GM18909 (cell line): ENCODE data around the gene KLF2.
"Not testable (repeated sequence)": the region's sequence is repeated elsewhere in the genome, so short reads cannot be mapped to it uniquely, and the experiment has no call there.

ENCODE experiments used
- ATAC-seq: cut with Tn5 transposase; IDR thresholded peaks from one replicate; pipeline ENCODE4 v1.9.1; 2021; ENCODE audit warnings: mild to moderate bottlenecking; ENCODE audit not compliant: unreplicated experiment, poor library complexity

The KLF2 gene

DNA sequence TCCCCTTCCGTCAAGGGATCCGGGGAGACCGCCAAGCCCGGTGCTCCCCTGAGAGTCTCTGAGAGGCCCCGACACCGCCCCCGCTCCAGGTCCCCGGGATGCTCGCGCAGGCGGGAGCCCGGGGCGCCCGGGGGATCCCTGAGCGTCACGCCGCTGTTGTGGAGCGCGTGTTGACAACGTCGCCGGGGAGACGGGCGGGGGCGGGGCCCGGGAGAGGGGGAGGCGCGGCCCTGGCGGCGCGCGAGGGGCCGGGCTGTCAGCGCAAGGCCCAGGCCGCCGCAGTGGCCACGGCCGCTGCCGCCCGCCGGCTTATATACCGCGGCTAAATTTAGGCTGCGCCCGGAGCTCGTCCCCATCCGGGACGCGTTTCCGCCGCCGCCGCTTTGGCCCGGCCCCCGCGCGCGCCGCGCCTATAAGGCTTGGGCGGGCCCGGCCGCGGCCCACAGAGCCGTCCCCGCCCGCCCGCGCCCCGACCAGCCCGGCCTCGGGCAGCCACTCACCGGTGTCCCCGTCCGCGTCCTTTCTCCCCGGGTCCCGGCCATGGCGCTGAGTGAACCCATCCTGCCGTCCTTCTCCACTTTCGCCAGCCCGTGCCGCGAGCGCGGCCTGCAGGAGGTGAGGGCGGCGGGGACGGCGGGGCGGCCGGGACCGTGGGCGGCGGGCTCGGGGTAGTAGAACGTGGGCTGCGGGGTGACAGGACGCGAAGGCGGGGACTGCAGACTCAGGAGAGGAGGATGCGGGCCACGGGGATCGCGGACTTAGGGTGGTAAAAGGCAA, at the start of gene KLF2:
Gene KLF2 (plus strand): TSS at position 443 of the 777 bp plus-strand sequence. CDS start 98 bp downstream, at position 541.
- ATAC-seq, result peak; percentile 73

DNA sequence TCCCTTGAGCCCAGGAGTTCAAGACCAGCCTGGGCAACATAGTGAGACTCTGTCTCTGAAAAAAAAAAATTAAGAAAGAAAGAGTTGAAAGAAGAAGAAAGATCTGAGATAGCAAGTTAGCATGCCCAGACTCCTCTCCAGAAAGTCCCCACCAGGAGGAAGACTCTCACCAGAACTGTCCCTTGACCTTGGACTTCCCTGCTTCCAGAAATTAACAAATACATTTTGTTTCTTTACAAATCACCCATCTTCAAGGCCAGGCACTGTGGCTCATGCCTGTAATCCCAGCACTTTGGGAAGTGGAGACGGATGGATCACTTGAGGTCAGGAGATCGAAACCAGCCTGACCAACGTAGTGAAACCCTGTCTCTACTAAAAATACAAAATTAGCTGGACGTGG, 44.3 kb upstream of the KLF2 start:
- ATAC-seq, result no peak

DNA sequence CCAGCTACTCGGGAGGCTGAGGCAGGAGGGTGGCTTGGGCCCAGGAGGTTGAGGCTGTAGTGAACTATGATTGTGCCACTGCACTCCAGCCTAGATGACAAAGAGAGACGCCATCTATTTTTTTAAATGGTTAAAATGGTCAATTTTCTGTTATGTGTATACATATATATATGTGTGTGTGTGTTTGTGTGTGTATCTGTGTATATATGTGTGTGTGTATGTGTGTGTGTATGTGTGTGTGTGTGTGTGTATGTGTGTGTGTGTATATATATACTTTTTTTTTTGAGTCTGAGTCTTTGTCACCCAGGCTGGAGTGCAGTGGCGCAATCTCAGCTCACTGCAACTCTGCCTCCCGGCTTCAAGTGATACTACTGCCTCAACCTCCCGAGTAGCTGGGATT, 42.9 kb upstream of the KLF2 start:
- ATAC-seq, result no peak

DNA sequence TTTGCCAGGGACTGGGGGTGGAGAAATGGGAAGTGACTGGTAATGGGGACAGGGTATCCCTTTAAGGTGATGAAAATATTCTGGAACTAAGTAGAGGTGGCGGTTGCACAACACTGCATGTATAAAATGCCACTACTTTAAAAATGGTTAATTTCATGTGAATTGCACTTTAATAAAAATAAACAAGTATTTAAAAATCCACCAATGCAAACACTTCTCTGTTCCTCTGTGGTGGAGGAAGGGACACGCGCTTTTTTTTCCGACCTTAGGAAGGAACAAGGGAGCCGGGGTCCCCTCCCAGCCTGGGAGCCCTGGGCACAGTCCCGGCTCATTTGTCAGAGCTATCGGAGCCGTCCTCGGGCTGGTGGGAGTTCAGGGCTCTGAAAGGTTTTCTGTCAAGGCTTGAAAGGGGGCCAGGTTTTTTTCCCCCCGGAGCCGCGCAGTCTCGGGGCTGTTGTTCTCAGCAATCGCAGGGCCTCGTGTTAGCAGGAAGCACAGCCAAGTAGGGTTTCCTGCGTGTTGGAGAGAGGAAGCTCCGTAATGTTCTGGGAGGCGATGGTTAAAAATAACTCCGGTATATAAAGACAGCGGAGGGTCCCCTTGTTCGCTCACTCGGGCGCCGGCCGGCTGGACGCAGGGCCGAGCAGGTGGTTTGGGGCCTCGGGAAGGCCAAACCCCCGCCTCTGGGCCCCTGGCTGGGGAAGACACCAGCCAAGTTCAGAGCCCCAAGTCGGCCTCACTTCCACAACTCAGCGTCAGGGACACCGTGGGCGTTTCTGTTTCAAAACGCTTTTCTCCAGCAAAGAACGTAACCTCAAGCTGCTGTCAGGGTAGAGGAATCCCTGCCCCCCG, 41.2 kb upstream of the KLF2 start:
- no peak for ATAC-seq

DNA sequence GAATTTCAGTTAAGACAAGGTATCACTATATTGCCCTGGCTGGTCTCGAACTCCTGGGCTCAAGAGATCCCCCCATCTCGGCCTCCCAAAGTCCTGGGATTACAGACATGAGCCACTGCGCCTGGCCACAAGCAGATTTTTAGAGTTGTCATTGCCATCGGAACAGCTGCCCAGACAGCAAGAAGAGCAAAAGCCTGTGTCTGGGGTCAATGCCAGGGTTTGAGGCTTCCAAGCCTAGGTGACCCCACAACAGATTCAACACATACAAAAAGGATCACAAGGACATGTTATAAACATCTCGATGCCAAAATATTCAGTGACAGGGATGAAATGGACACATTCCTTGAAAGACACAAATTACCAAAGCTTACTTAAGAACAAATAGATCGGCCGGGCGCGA, 40.1 kb upstream of the KLF2 start:
- no peak for ATAC-seq

DNA sequence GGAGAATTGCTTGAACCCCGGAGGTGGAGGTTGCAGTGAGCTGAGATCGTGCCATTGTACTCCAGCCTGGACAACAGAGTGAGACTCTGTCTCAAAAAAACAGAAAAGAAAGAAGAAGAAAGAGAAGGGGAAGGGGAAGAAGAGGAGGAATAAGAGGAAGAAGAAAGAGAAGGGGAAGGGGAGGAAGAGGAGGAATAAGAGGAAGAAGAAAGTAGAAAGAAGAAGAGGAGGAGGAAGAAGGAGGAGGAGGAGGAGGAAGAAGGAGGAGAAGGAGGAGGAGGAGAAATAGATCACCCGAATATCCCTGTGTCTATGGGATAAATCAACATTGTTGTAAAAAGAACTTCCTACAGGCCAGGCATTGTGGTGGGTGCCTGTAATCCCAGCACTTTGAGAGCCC, 39.5 kb upstream of the KLF2 start:
- not testable (repeated sequence) for ATAC-seq

DNA sequence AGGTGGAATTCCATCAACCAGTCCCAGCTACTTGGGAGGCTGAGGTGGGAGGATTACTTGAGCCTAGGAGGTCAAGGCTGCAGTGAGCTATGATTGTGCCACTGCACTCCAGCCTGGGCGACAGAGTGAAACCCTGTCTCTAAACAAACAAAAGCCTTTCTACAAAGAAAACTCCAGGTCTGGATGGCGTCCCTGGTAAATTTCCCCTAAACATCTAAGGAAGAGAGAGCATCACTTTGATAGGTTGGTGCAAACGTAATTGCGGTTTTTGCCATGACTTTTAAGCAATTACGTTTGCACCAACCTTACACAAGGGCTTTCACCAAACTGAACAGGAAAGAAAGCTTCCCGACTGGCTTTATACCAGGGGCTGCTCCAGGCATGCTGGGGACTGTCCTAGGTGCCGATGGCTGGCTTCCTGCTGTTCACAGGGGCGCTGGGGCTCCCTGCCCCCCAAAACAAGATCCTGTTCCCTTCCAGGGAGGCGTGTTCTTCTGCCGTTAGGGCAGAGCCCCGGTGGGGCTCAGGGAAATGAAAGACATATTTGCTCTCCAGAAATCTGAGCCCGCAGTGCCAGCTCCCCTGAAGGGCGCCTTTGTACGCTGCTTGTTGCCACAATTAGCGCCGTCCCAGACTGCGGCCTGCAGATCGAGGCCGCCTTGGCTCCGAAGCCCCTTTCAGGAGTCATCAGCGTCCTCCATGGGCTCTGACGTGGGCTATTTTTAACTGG, 38.7 kb upstream of the KLF2 start:
- ATAC-seq, result no peak

DNA sequence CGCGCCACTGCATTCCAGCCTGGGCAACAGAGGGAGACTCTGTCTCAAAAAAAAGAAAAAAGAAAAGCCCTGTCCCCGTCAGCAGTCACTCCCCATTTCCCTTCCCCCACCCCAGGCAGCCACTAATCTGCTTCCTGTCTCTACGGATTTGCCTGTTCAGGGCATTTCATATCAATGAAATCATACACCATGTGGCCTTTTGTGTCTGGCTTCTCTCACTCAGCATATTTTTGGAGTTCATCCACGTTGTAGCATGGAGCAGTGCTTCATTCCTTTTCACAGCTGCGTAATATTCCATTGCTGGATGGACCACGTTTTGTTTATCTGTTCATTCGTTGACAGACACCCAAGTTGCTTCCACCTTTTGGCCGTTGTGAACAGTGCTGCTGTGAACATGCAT, 36.1 kb upstream of the KLF2 start:
- no peak for ATAC-seq

DNA sequence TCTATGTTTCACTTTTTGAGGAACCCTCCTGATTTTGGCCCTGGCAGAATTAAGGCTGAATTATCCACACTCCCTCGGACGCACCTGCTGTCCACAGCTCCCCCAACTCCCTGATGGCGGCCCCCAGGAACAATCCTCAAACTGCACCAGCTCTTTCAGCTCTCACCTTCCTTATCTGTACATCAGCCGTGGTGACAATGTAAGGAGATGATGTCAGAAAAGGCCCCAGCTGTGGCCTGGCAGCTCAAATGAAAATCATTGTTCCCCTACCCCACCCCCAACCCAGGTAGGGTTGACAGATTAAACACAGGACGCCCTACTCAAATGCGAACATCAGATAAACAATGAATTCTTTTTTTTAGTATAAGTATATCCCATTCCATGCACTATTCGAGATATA, 35.0 kb upstream of the KLF2 start:
- no peak for ATAC-seq

DNA sequence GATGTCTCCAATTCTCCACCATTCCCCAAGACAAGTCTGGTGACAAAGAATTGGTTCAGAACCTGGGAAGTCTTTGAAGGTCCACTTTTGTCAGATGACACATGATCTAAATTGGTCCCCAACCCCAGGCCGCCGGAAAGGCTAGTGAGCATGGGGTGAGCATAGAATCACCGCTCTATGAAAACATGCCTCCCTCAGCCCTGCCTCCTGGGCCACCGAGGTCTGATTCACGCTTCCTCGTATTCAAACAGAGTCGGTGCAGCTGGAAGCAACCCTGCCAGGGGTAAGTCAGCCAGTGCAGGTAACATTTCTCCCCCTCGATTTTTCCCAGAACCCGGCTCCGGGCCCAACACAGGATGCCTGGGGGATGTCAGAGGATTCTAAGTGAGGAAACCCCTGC, 33.9 kb upstream of the KLF2 start:
- ATAC-seq, result no peak

DNA sequence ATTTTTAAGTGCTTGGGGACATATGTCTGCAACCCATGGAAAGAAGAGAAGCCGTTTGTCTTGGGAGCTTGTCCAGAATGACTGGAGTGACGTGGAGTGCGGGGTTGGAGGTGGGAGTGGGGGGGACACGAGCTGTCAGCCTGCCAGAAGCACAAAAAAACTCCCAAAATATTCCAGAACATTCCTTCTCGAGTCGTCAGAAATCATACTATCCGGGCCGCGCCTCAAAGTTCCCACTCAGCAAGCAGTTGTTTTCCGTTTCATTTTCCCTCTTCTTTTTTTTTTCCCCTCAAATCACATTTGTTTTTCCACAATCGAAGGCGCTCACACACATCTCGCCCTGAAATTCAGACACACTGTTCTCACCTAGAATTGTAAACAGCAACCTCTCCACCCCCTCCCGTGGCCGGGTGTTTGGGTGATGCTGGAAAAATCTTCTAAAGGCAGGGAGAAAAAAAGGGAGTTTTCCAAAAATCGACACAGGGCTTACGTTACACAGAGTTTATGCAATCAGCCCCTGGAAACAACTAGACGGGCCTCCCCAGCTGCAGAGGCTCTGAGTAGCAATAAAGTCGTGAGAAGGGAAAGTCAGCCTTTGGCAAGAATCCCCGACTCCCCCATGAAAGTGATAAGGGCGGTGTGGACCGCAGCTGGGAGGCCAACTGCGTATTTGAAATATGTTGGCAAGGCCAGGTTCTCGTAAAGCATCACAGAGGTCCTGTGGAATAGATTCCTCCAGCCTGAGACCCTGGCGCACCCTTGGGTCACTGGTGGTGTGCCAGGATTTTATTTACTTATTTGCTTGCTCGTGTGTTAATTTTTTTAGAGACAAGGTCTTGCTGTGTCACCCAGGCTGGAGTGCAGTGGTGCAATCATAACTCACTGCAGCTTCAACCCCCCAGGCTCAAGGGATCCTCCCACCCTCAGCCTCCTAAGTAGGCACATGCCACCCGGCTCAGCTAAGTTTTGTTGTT, 31.2 kb upstream of the KLF2 start:
- ATAC-seq, result no peak

DNA sequence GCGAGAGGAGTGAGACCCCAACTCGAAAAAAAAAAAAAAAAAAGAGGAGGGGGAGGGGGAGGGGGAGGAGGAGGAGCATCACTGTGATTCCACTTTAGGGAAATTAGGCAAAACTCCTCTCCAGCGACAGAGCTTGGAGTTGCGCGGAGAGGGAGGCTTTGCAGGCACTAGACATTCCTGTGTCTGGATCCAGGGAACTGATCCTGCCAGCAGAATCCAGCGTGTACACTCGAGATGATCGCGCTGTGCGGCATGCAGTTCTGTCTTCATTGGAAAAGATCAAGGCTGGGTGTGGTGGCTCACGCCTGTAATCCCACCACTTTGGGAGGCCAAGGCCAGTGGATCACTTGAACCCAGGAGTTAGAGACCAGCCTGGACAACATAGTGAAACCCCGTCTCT, 29.6 kb upstream of the KLF2 start:
- ATAC-seq, result no peak

DNA sequence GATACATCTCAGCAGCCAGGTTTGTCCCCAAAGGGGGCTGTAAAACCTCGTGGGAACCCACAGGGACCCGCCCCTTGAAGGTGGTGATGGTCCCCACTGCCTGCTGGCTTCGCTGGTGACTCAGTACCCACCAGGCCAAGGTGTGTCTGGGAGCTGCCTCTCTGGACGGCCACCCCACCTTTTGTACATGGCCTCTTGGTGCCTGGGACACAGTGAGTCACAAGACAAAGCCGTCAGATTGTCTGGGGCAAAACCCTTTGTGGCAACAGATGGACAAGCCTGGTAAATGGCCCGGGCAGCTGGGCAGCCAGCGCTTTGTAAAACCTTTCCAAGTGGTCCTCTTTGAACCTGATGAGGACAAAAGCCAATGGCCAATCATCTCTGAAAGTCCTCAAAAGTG, 27.9 kb upstream of the KLF2 start:
- ATAC-seq, result no peak

DNA sequence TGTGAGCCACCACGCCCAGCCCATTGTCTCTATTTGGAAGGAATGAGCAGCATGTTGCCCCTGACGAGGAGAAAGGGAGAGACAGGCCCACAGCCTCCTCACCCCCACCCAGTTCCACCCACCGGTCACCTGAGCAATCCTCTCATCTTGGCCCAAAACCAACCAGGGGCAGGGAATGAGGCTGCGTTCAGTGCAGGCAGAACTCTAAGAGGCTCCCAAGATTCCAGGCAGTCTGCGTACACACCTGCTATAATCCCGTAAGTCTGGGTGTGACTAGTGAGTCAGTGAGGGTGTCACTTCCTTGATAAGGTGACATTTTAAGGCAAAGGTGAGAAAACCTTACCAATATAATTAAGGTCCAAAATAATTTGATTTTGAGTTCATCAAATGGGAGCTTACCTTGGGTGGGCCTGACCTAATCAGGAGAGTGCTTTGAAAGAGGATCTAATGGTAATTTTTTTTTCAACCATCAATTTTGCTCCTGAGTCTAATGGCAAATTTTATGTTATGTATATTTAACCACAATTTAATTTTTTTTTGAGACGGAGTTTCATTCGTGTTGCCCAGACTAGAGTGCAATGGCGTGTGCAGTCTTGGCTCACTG, 26.9 kb upstream of the KLF2 start:
- ATAC-seq, result no peak

DNA sequence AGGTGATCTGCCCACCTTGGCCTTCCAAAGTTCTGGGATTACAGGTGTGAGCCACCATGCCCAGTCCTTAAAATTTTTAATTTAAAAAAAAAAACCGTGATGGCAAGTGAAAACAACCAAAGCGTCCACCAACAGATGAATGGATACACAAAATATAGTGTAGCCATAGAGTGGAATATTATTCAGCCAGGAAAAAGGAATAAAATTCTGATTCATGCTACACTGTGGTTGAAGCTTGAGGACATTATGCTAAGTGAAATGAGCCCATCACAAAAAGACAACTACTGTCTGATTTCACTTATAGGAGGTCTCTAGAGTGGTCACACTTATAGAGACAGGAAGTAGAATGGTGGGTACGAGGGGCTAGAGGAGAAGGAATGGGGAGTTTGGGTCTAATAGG, 26.3 kb upstream of the KLF2 start:
- no peak for ATAC-seq

DNA sequence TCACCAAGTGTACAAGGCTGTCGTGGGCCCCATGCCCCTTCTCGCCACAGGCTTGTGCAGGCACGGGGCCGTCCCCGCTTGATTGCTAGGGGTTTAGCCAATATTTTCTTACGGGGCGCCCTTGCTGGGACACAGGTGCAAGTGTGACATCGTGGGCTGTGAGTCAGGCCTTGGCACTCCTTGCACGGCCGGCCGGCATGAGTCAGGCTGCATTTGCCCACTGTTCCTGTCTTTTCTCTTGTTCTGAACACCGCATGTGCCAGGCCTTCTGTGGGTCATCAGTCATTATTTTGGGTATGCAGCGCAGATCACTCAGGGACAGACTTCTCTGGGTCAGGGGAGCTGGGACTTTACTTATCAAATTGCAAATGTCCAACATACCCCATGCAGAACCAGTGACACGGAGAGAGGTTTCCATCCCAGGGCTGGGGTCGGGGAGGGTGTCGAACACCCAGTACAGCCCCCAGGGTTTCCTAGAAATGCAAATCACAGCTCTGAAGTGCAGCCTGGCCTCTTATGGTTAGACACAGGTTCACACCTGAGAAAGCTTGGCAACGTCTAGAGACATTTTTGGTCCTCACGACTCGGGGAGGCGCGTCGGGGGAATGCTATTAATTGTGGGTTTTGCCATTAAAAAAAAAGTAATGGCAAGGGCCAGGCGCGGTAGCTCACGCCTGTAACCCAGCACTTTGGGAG, 22.5 kb upstream of the KLF2 start:
- ATAC-seq, result no peak

DNA sequence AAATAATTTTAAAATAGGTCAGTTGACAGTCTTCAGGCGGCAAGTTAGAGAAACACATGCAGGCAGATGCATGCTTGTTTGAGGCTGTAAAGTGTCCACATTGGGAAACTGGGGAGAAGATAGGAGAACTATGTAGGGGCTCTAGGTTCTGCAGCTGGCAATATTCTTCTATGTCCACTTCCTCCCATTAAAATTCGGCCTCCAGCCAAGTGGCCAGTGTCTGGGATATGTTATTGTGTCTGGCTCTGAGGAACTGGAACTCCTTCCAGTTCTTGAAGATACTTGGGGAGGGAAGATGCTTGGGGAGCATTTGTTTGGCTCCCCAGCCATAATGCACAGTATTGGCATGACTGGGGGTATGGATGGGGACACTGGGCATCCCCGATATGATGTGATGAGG, 20.9 kb upstream of the KLF2 start:
- no peak for ATAC-seq

DNA sequence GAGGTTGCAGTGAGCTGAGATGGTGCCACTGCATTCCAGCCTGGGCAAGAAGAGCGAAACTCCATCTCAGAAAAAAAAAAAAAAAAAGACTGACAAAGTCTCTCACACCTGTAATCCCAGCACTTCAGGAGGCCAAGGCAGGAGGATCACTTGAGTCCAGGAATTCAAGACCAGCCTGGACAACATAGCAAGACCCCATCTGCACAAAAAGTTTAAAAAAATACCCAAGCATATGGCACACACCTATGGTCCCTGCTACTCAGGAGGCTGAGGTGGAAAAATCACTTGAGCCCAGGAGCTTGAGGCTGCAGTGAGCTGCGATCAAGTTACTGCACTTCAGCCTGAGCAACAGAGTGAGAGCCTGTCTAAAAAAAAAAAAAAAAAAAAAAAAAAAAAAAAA, 20.1 kb upstream of the KLF2 start:
- ATAC-seq, result not testable (repeated sequence)

DNA sequence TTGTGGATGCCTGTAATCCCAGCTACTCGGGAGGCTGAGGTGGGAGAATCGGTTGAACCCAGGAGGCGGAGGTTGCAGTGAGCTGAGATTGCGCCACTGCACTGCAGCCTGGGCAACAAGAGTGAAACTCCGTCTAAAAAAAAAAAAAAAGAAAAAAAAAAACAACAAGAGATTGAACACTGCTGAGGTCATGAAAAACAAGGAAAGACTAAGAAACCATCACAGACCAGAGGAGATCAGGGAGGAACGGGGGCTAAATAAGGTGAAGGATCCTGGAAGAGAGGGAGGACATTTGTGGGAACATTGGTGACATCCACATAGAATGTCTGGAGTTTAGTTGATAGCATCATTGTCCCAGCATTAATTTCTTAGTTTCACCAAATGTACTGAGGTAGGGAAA, 19.6 kb upstream of the KLF2 start:
- not testable (repeated sequence) for ATAC-seq
